Mesenchymal stem cell (in vitro differentiated cells and primary cell): ENCODE data around the gene NSMCE1.

ENCODE experiments used
- DNase-seq: peaks from one replicate; pipeline ENCODE4 v3.0.0-alpha.2; 2013
- H2AFZ ChIP-seq: one replicate; pipeline ENCODE4 v1.6.1; 2013; ENCODE audit warnings: low read depth, mild to moderate bottlenecking, control low read depth, inconsistent platforms, low read length, moderate library complexity
- H2AK5ac ChIP-seq: 2 replicates; pipeline ENCODE4 v1.6.1; 2013; ENCODE audit warnings: low read length, moderate library complexity, mild to moderate bottlenecking, inconsistent platforms; ENCODE audit not compliant: severe bottlenecking
- H2BK120ac ChIP-seq: one replicate; pipeline ENCODE4 v1.6.1; 2013; ENCODE audit warnings: low read depth, mild to moderate bottlenecking, inconsistent platforms, low read length, moderate library complexity
- H2BK12ac ChIP-seq, 2 experiments: one replicate each; pipeline ENCODE4 v1.6.1; 2013; ENCODE audit warnings: inconsistent platforms in 2 of 2, low read length in 2 of 2, mild to moderate bottlenecking in 2 of 2, moderate library complexity in 2 of 2, control low read depth in 1 of 2
- H2BK15ac ChIP-seq: one replicate; pipeline ENCODE4 v1.6.1; 2013; ENCODE audit warnings: mild to moderate bottlenecking, low read depth, inconsistent platforms; ENCODE audit not compliant: poor library complexity, severe bottlenecking
- H2BK5ac ChIP-seq: 2 replicates; pipeline ENCODE4 v1.6.1; 2013; ENCODE audit warnings: low read depth, mild to moderate bottlenecking, low read length, control low read depth, inconsistent platforms; ENCODE audit not compliant: poor library complexity, severe bottlenecking
- H3K14ac ChIP-seq, 2 experiments: one replicate each; pipeline ENCODE4 v1.6.1; 2013; ENCODE audit warnings: inconsistent platforms in 2 of 2, low read length in 2 of 2, control low read depth in 1 of 2, mild to moderate bottlenecking in 1 of 2, moderate library complexity in 1 of 2
- H3K18ac ChIP-seq, 2 experiments: one replicate each; pipeline ENCODE4 v1.6.1; 2013; ENCODE audit warnings: inconsistent platforms in 2 of 2, low read length in 2 of 2, control low read depth in 1 of 2, low read depth in 1 of 2, mild to moderate bottlenecking in 1 of 2
- H3K23ac ChIP-seq, 2 experiments: one replicate each; pipeline ENCODE4 v1.6.1; 2013; ENCODE audit warnings: inconsistent platforms in 2 of 2, low read length in 2 of 2, mild to moderate bottlenecking in 2 of 2, moderate library complexity in 2 of 2, control low read depth in 1 of 2
- H3K27ac ChIP-seq: 2 replicates; pipeline ENCODE4 v1.5.1; 2013; ENCODE audit warnings: mild to moderate bottlenecking, moderate library complexity, low read length, control low read depth, inconsistent platforms; ENCODE audit not compliant: poor library complexity, severe bottlenecking
- H3K27me3 ChIP-seq, 2 experiments: 2 replicates each; pipeline versions ENCODE4 v1.6.1 to v1.7.0; 2013; ENCODE audit warnings: low read length in 2 of 2, mild to moderate bottlenecking in 2 of 2, moderate library complexity in 2 of 2, control low read depth in 1 of 2, inconsistent platforms in 1 of 2; ENCODE audit not compliant: control insufficient read depth in 1 of 2, insufficient read depth in 1 of 2
- H3K36me3 ChIP-seq, 2 experiments: 2 replicates each; pipeline versions ENCODE4 v1.6.1 to v1.7.0; 2013; ENCODE audit warnings: low read length in 2 of 2, control low read depth in 1 of 2, inconsistent platforms in 1 of 2, low read depth in 1 of 2, mild to moderate bottlenecking in 1 of 2; ENCODE audit not compliant: insufficient read depth in 2 of 2, control insufficient read depth in 1 of 2
- H3K4ac ChIP-seq, 2 experiments: one replicate each; pipeline ENCODE4 v1.6.1; 2013; ENCODE audit warnings: inconsistent platforms in 2 of 2, low read length in 2 of 2, mild to moderate bottlenecking in 2 of 2, moderate library complexity in 2 of 2, control low read depth in 1 of 2, low read depth in 1 of 2
- H3K4me1 ChIP-seq: 2 replicates; pipeline ENCODE4 v1.6.1; 2013; ENCODE audit warnings: low read depth, low read length, control low read depth; ENCODE audit not compliant: control insufficient read depth, insufficient read depth
- H3K4me2 ChIP-seq: 2 replicates; pipeline ENCODE4 v1.6.1; 2013; ENCODE audit warnings: low read length, mild to moderate bottlenecking, inconsistent platforms; ENCODE audit not compliant: poor library complexity, severe bottlenecking
- H3K4me3 ChIP-seq, 2 experiments: 2 replicates each; pipeline versions ENCODE4 v1.5.1 to v1.7.0; 2013; ENCODE audit warnings: low read length in 2 of 2, mild to moderate bottlenecking in 2 of 2, control low read depth in 1 of 2, low read depth in 1 of 2; ENCODE audit not compliant: insufficient read depth in 1 of 2
- H3K79me1 ChIP-seq: replicated peaks from 2 replicates; pipeline ENCODE4 v1.6.1; 2013; ENCODE audit warnings: mild to moderate bottlenecking, control low read depth, low read length, inconsistent platforms; ENCODE audit not compliant: poor library complexity, severe bottlenecking
- H3K9ac ChIP-seq: 2 replicates; pipeline ENCODE4 v1.7.0; 2013; ENCODE audit warnings: mild to moderate bottlenecking, low read length, moderate library complexity
- H3K9me3 ChIP-seq: 2 replicates; pipeline ENCODE4 v1.7.0; 2013; ENCODE audit warnings: mild to moderate bottlenecking, low read length; ENCODE audit not compliant: control insufficient read depth
- H4K8ac ChIP-seq: one replicate; pipeline ENCODE4 v1.6.1; 2013; ENCODE audit warnings: inconsistent platforms, mild to moderate bottlenecking, low read length, moderate library complexity
- H4K91ac ChIP-seq: one replicate; pipeline ENCODE4 v1.6.1; 2013; ENCODE audit warnings: mild to moderate bottlenecking, low read length, inconsistent platforms
- WGBS: methylation state at CpG from one replicate; pipeline ENCODE4 v1.1.7; 2013; ENCODE audit warnings: mixed read lengths; 5-methylcytosine and 5-hydroxymethylcytosine counted together

The NSMCE1 gene

DNA sequence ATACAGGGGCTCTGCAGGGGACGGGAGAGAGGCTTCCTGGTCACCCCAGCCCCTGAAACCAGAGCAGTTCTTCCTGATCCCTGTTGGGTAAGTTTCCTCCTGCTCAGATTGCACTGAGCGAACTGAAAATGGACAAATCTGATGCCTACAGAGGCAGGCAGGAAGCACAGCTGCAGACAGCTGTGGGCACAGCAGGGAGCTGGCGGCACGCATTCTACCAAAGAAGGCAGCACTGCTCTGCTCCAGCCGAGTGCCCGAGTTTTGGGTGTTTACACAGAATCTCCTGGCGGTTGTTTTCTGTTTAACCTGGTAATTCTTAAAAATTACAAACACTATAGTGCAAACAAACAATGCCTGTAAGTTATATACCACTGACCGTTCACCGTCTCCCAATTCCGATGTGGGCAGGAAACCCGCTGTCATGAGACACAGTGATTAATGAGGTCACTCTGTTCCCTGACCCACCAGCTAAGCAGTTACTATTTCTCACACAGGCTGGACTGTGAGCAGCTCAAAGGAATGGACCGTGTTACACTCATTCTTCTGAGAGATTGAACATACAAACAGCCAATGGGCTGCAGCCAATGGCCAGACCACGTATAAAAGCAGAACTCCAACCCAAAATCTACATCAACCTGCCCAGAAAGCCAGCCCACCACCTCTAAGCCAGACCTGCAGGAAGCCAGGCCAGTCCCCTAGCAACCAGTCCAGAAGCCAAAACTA is 25.5 kb downstream of the NSMCE1 start:
- peak overlapping the region; percentile 39 to 92 for H3K4ac ChIP-seq
- H3K27ac ChIP-seq: peak overlapping the region; percentile 94
- H3K18ac ChIP-seq: peak overlapping the region; percentile 90 to 94
- peak overlapping the region; percentile 54 for H2AK5ac ChIP-seq
- peak overlapping the region; percentile 97 for H4K91ac ChIP-seq
- H2AFZ ChIP-seq: no peak overlapping the region
- H3K4me2 ChIP-seq: peak overlapping the region; percentile 67
- peak overlapping the region; percentile 83 for H2BK120ac ChIP-seq
- no peaks in the 10 kb centered on the region for H3K9me3 ChIP-seq
- peak overlapping the region; percentile 96 to 97 for H2BK12ac ChIP-seq
- no peak overlapping the region for H3K4me3 ChIP-seq
- H4K8ac ChIP-seq: peak overlapping the region; percentile 73
- 1% methylated on average over 13 of the region's 13 CpGs for WGBS
- H3K79me1 ChIP-seq: peaks cover 25% of the 10 kb centered on the region
- H3K27me3 ChIP-seq: no peaks in the 10 kb centered on the region
- peak; percentile 98 for DNase-seq
- H3K14ac ChIP-seq: no peak overlapping the region
- peak overlapping the region; percentile 71 for H2BK5ac ChIP-seq
- H3K9ac ChIP-seq: peak overlapping the region; percentile 33
- H2BK15ac ChIP-seq: peak overlapping the region; percentile 82
- no peak overlapping the region for H3K23ac ChIP-seq
- H3K36me3 ChIP-seq: peaks cover 0 to 8% of the 10 kb centered on the region in 2 experiments
- H3K4me1 ChIP-seq: peaks cover 39% of the 10 kb centered on the region

DNA sequence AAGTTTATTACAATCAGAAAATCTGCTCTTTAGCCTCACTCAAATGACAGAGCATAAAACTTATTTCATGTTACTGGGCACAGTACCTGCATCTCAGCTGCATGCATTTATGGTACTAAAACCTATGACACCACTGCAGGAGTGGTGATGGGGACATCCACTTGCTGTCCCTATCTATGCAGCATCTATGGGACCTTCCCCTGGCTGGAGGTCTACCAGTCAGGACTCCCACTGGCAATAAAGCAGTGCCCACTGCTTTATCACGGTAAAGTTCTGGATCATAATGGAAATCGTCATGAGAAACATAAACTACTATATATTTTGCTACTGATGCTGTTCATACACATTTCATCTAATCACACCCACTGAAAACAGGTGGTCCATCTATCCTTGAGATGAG is 26.2 kb downstream of the NSMCE1 start:
- H3K18ac ChIP-seq: peak overlapping the region; percentile 90 to 94
- H3K9ac ChIP-seq: no peak overlapping the region
- H2AK5ac ChIP-seq: peak overlapping the region; percentile 54
- peak overlapping the region; percentile 73 for H4K8ac ChIP-seq
- H4K91ac ChIP-seq: peak overlapping the region; percentile 97
- H3K14ac ChIP-seq: no peak overlapping the region
- H3K27ac ChIP-seq: peak overlapping the region; percentile 94
- H2BK5ac ChIP-seq: peak overlapping the region; percentile 48
- peak overlapping the region; percentile 90 to 97 for H2BK12ac ChIP-seq
- peak overlapping the region; percentile 83 for H2BK120ac ChIP-seq
- WGBS: 78% methylated on average over 2 of the region's 2 CpGs
- peaks cover 0 to 8% of the 10 kb centered on the region in 2 experiments for H3K36me3 ChIP-seq
- no peak overlapping the region for H2AFZ ChIP-seq
- no peaks in the 10 kb centered on the region for H3K9me3 ChIP-seq
- H3K4me2 ChIP-seq: peak overlapping the region; percentile 67
- no peak overlapping the region for H3K4me3 ChIP-seq
- H3K23ac ChIP-seq: no peak overlapping the region
- H3K27me3 ChIP-seq: no peaks in the 10 kb centered on the region
- H3K79me1 ChIP-seq: peaks cover 24% of the 10 kb centered on the region
- H2BK15ac ChIP-seq: peak overlapping the region; percentile 82
- DNase-seq: no peak
- H3K4me1 ChIP-seq: peaks cover 46% of the 10 kb centered on the region
- H3K4ac ChIP-seq: peak overlapping the region; percentile 39 to 45

DNA sequence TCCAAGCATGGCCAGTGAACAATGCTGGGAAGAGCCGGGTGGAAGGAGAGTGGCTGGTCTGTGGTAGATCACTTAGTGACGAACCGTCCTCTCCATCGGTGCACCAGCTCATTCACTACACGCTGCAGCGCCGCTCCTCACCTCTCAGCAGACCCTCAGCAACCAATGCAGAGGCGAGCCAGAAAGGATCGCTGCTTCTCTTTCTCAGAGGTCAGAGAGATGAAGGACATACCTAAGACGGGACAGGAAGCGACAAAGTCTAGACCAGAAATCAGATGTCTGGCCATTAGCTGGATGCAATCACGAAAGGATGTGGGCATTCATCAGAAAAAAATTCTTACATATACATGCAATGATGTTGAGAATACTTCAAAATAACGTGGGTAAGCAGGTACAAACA is 26.9 kb downstream of the NSMCE1 start:
- Histone ChIP-seq H2AK5ac (peak overlapping the region; percentile 95), H3K4me1 (peaks cover 50% of the 10 kb centered on the region), H3K18ac (peak overlapping the region; percentile 96 to 98), H3K9ac (no peak overlapping the region), H3K23ac (peak overlapping the region in 1 of 2 experiments; percentile 14), H3K79me1 (peaks cover 25% of the 10 kb centered on the region), H4K8ac (peak overlapping the region; percentile 99), H3K27me3 (no peaks in the 10 kb centered on the region), H3K36me3 (peaks cover 0 to 8% of the 10 kb centered on the region in 2 experiments), H3K4me3 (no peak overlapping the region), H2AFZ (peak overlapping the region; percentile 44), H3K14ac (peak overlapping the region in 1 of 2 experiments; percentile 89), H3K4ac (peak overlapping the region; percentile 90 to 95), H4K91ac (peak overlapping the region; percentile 99), H2BK120ac (peak overlapping the region; percentile 96), H2BK15ac (no peak overlapping the region), H2BK12ac (peak overlapping the region; percentile 99 to 100), H3K27ac (peak overlapping the region; percentile 79), H3K4me2 (no peak overlapping the region), H3K9me3 (no peaks in the 10 kb centered on the region), H2BK5ac (no peak overlapping the region)
- peak; percentile 80 for DNase-seq
- WGBS: 33% methylated on average over 10 of the region's 13 CpGs

DNA sequence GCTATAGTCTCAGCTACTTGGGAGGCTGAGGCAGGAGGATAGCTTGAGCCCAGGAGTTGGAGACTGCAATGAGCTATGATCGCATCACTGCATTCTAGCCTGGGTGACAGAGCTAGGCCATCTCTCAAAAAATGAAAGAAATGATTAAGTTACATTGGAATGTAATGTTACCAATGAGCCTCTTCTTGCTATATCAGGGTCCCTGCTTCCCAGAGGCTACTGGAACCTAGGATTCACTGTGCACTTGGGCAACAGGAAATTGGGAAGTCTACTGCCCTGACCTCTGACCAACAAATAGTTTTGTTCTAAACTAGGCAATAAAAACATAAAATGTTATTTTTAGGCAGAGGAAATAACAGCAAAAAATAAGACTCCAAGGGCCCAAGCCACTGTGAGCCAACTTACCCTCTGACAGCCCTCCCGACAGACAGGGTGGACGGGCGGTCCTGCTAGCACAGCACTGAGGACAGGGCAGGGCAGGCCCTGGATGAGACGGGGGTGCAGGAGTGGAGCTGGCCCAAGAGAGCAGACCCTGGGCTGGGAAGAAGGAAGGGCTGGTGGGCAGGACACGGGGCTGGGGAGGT is 27.5 kb downstream of the NSMCE1 start:
- H3K79me1 ChIP-seq: peaks cover 25% of the 10 kb centered on the region

More for the DNA sequence above, 27.5 kb downstream of the NSMCE1 start:
- Histone ChIP-seq H3K27me3 (no peaks in the 10 kb centered on the region), H2BK15ac (no peak overlapping the region), H2BK5ac (peak overlapping the region; percentile 92), H3K9ac (peak overlapping the region; percentile 12), H3K27ac (peak overlapping the region; percentile 79), H2AFZ (no peak overlapping the region), H2BK12ac (peak overlapping the region; percentile 99 to 100), H3K36me3 (peaks cover 0 to 8% of the 10 kb centered on the region in 2 experiments), H3K4me1 (peaks cover 49% of the 10 kb centered on the region), H3K4me2 (no peak overlapping the region), H2BK120ac (peak overlapping the region; percentile 96), H4K91ac (peak overlapping the region; percentile 99), H3K9me3 (no peaks in the 10 kb centered on the region), H2AK5ac (peak overlapping the region; percentile 95), H3K18ac (peak overlapping the region; percentile 96 to 98), H3K23ac (peak overlapping the region; percentile 84 to 86), H4K8ac (peak overlapping the region; percentile 99), H3K14ac (peak overlapping the region in 1 of 2 experiments; percentile 89), H3K4me3 (no peak overlapping the region), H3K4ac (peak overlapping the region; percentile 90 to 95)
- 10% methylated on average over 4 of the region's 6 CpGs for WGBS
- peak; percentile 92 for DNase-seq
